H1 (cell line): Measurements from ENCODE around the gene COL5A2. TPM values are rescaled to one million over a fixed set of nuclear protein-coding genes. Genes with fewer than 3 reads are reported as not detected.

Source experiments
- CHD2 ChIP-seq: IDR thresholded peaks from 2 replicates; pipeline ENCODE4 v1.6.1; 2012; ENCODE audit warnings: low read length, improper control_type of control experiment
- PHF8 ChIP-seq: fragments of 200-600 bp; sonication (generic); conservative IDR thresholded peaks from 2 replicates; pipeline ENCODE4 v1.7.1; 2012; ENCODE audit warnings: low read depth, mild to moderate bottlenecking, inconsistent platforms, low read length, moderate library complexity
- TAF1 ChIP-seq: IDR thresholded peaks from 2 replicates; pipeline ENCODE4 v1.6.1; 2011; ENCODE audit warnings: mild to moderate bottlenecking, low read depth, low read length
- polyA plus RNA-seq, 7 experiments: library from polyadenylated mRNA; depleted of rRNA in 3 of 7; stranded (reverse) in 5 of 7; unstranded in 2 of 7; fragments of >200 nt in 5 of 7; fragments of 200-250 nt in 2 of 7; gene quantifications; 1 replicate in 5 of 7; 2 replicates in 1 of 7; 4 replicates in 1 of 7; pipeline versions ENCODE4 v1.2.1 to v1.2.3, GENCODE V29; 2011 to 2013; ENCODE audit warnings: missing spikeins in 2 of 7, mixed read lengths in 2 of 7
- total RNA-seq: library from RNA; stranded (reverse); fragmentation: NEBNext Ultra II Directional; extraction: Animal tissue kit (Norgen Biotek cat#: 25700); gene quantifications from 2 replicates; pipeline ENCODE4 v1.2.1, GENCODE V29; 2021
- TF ChIP-seq, protein P1 (sequence below): fragments of 300-600 bp; sonication (generic); IDR thresholded peaks from 2 replicates; pipeline ENCODE4 v1.7.1; 2012; ENCODE audit warnings: low read length, moderate library complexity, mild to moderate bottlenecking, inconsistent platforms; ENCODE audit not compliant: insufficient replicate concordance

COL5A2 gene
- total and polyA plus RNA-seq, 2 of the 8 experiments (the other 6 are each of a cell fraction or from before 2014, with no cell fraction given) = 4.7 to 24.2 TPM

DNA sequence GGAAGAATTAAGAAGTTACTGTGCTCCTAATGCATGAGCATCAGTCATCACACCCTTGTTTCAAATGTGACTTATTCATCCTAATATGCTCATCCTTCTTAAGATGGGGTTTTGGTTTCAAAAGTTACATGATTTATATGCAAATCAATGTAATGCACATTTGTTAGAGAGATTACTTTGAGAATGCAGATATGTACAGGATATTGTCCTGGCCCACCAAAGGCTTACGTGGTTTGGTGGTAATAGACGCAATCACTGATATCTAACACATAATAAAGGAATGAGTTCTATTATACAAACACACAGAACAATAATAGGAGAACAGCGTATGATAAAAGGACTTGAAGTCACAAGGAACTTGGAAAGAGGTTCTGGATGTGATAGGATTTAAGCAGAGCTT, 11.1 kb upstream of the COL5A2 start (continued):
- TF ChIP-seq TAF1 (no peak), CHD2 (no peak), PHF8 (no peak)
- TF ChIP-seq, protein P1, sequence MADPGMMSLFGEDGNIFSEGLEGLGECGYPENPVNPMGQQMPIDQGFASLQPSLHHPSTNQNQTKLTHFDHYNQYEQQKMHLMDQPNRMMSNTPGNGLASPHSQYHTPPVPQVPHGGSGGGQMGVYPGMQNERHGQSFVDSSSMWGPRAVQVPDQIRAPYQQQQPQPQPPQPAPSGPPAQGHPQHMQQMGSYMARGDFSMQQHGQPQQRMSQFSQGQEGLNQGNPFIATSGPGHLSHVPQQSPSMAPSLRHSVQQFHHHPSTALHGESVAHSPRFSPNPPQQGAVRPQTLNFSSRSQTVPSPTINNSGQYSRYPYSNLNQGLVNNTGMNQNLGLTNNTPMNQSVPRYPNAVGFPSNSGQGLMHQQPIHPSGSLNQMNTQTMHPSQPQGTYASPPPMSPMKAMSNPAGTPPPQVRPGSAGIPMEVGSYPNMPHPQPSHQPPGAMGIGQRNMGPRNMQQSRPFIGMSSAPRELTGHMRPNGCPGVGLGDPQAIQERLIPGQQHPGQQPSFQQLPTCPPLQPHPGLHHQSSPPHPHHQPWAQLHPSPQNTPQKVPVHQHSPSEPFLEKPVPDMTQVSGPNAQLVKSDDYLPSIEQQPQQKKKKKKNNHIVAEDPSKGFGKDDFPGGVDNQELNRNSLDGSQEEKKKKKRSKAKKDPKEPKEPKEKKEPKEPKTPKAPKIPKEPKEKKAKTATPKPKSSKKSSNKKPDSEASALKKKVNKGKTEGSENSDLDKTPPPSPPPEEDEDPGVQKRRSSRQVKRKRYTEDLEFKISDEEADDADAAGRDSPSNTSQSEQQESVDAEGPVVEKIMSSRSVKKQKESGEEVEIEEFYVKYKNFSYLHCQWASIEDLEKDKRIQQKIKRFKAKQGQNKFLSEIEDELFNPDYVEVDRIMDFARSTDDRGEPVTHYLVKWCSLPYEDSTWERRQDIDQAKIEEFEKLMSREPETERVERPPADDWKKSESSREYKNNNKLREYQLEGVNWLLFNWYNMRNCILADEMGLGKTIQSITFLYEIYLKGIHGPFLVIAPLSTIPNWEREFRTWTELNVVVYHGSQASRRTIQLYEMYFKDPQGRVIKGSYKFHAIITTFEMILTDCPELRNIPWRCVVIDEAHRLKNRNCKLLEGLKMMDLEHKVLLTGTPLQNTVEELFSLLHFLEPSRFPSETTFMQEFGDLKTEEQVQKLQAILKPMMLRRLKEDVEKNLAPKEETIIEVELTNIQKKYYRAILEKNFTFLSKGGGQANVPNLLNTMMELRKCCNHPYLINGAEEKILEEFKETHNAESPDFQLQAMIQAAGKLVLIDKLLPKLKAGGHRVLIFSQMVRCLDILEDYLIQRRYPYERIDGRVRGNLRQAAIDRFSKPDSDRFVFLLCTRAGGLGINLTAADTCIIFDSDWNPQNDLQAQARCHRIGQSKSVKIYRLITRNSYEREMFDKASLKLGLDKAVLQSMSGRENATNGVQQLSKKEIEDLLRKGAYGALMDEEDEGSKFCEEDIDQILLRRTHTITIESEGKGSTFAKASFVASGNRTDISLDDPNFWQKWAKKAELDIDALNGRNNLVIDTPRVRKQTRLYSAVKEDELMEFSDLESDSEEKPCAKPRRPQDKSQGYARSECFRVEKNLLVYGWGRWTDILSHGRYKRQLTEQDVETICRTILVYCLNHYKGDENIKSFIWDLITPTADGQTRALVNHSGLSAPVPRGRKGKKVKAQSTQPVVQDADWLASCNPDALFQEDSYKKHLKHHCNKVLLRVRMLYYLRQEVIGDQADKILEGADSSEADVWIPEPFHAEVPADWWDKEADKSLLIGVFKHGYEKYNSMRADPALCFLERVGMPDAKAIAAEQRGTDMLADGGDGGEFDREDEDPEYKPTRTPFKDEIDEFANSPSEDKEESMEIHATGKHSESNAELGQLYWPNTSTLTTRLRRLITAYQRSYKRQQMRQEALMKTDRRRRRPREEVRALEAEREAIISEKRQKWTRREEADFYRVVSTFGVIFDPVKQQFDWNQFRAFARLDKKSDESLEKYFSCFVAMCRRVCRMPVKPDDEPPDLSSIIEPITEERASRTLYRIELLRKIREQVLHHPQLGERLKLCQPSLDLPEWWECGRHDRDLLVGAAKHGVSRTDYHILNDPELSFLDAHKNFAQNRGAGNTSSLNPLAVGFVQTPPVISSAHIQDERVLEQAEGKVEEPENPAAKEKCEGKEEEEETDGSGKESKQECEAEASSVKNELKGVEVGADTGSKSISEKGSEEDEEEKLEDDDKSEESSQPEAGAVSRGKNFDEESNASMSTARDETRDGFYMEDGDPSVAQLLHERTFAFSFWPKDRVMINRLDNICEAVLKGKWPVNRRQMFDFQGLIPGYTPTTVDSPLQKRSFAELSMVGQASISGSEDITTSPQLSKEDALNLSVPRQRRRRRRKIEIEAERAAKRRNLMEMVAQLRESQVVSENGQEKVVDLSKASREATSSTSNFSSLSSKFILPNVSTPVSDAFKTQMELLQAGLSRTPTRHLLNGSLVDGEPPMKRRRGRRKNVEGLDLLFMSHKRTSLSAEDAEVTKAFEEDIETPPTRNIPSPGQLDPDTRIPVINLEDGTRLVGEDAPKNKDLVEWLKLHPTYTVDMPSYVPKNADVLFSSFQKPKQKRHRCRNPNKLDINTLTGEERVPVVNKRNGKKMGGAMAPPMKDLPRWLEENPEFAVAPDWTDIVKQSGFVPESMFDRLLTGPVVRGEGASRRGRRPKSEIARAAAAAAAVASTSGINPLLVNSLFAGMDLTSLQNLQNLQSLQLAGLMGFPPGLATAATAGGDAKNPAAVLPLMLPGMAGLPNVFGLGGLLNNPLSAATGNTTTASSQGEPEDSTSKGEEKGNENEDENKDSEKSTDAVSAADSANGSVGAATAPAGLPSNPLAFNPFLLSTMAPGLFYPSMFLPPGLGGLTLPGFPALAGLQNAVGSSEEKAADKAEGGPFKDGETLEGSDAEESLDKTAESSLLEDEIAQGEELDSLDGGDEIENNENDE = no peak
